Smooth muscle cell (in vitro differentiated cells): ENCODE data around the gene SRP68. TPM values are rescaled to one million over a fixed set of nuclear protein-coding genes. Genes with fewer than 3 reads are reported as not detected.

ENCODE experiments used
- DNase-seq: peaks from one replicate; lab custom pipeline; 2025; ENCODE audit not compliant: unreplicated experiment; lab: John Stamatoyannopoulos, UW
- H2AFZ ChIP-seq: fragments of 200-600 bp; sonication (generic); 2 replicates; pipeline ENCODE4 v1.6.0; 2016; ENCODE audit warnings: antibody characterized with exemption, low read depth, mild to moderate bottlenecking
- H3F3A ChIP-seq: fragments of 200-600 bp; sonication (generic); 2 replicates; pipeline ENCODE4 v1.6.0; 2017; ENCODE audit warnings: antibody characterized with exemption, low read depth
- H3K27ac ChIP-seq: fragments of 200-600 bp; sonication (generic); 2 replicates; pipeline ENCODE4 v1.5.1; 2016; ENCODE audit warnings: low read depth, mild to moderate bottlenecking
- H3K27me3 ChIP-seq: fragments of 200-600 bp; sonication (generic); 2 replicates; pipeline ENCODE4 v1.6.1; 2016; ENCODE audit warnings: low read depth, mild to moderate bottlenecking
- H3K36me3 ChIP-seq: fragments of 200-600 bp; sonication (generic); 2 replicates; pipeline ENCODE4 v1.5.1; 2016; ENCODE audit warnings: low read depth
- H3K4me1 ChIP-seq: fragments of 200-600 bp; sonication (generic); 2 replicates; pipeline ENCODE4 v1.5.1; 2016; ENCODE audit warnings: low read depth
- H3K4me2 ChIP-seq: fragments of 200-600 bp; sonication (generic); 2 replicates; pipeline ENCODE4 v1.6.0; 2016; ENCODE audit warnings: mild to moderate bottlenecking
- H3K4me3 ChIP-seq: fragments of 200-600 bp; sonication (generic); 2 replicates; pipeline ENCODE4 v1.5.1; 2016; ENCODE audit warnings: mild to moderate bottlenecking
- H3K79me2 ChIP-seq: fragments of 200-600 bp; sonication (generic); 2 replicates; pipeline ENCODE4 v1.6.0; 2016; ENCODE audit warnings: low read depth, mild to moderate bottlenecking
- H3K9ac ChIP-seq: fragments of 200-600 bp; sonication (generic); 2 replicates; pipeline ENCODE4 v1.6.0; 2016; ENCODE audit warnings: low read depth
- H3K9me3 ChIP-seq: fragments of 200-600 bp; sonication (generic); replicated peaks from 2 replicates; pipeline ENCODE4 v1.5.1; 2016; ENCODE audit warnings: low read depth
- H4K20me1 ChIP-seq: fragments of 200-600 bp; sonication (generic); 2 replicates; pipeline ENCODE4 v1.6.0; 2016; ENCODE audit warnings: low read depth
- CTCF ChIP-seq: fragments of 200-600 bp; sonication (generic); IDR thresholded peaks from 2 replicates; pipeline ENCODE4 v1.5.1; 2017; ENCODE audit warnings: borderline replicate concordance, mild to moderate bottlenecking, antibody characterized with exemption; ENCODE audit not compliant: insufficient read depth, poor library complexity, severe bottlenecking
- WGBS: methylation state at CpG from one replicate; pipeline ENCODE4 v1.1.7; 2016; ENCODE audit warnings: low lambda C conversion rate; 5-methylcytosine and 5-hydroxymethylcytosine counted together
- polyA plus RNA-seq: library from polyadenylated mRNA; unstranded; fragments of >200 nt; fragmentation: Nextera tagmentation; extraction: Ambion mirVana; gene quantifications from 2 replicates; pipeline ENCODE4 v1.2.1, GENCODE V29; 2016
- total RNA-seq: library from RNA; depleted of rRNA; stranded (reverse); fragments of >200 nt; gene quantifications from 2 replicates; pipeline ENCODE4 v1.2.3, GENCODE V29; 2014

The SRP68 gene
- total and polyA plus RNA-seq, 2 experiments from 2014 or later: 67.5 to 96.3 TPM

- Histone ChIP-seq H2AFZ (no peak overlapping the region), H3K9ac (no peak overlapping the region), H3K27ac (no peak overlapping the region), H3K4me2 (no peak overlapping the region), H3F3A (no peaks in the 10 kb centered on the region), H3K79me2 (no peaks in the 10 kb centered on the region), H3K4me3 (no peak overlapping the region), H3K36me3 (no peaks in the 10 kb centered on the region), H3K9me3 (no peaks in the 10 kb centered on the region), H4K20me1 (no peaks in the 10 kb centered on the region), H3K4me1 (no peaks in the 10 kb centered on the region), H3K27me3 (no peaks in the 10 kb centered on the region)
- no peak for TF ChIP-seq CTCF
- 86% methylated on average over 19 of the region's 19 CpGs for whole genome bisulfite sequencing
- no peak for DNase-seq
Observed at GRCh38 chr17:76119409-76120371, 47.4 kb upstream of the SRP68 start.

DNA sequence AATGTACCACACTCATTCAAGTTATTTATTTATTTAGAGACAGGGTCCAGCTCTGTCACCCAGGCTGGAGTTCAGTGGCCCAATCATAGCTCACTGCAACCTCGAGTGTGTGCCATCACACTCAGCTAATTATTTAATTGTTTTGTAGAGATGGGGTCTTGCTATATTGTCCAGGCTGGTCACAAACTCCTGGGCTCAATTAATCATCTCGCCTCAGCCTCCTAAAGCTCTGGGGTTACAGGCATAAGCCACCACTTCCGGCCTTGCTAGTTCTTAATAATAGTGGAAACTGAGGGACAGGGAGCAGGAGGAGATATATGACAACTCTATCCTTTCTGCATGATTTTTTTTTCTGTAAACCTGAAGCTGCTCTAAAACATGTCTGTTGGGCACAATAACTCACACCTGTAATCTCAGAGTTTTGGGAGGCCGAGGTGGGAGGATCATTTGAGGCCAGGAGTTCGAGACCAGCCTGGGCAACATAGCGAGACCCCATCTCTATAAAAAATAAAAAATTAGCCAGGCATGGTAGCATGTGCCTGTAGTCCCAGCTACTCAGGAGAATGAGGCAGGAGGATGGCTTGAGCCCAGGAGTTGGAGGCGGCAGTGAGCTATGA, 42.9 kb upstream of the SRP68 start:
- H3K36me3 ChIP-seq: no peaks in the 10 kb centered on the region
- H3K4me2 ChIP-seq: no peak overlapping the region
- H4K20me1 ChIP-seq: no peaks in the 10 kb centered on the region
- H2AFZ ChIP-seq: no peak overlapping the region
- DNase-seq: no peak
- TF ChIP-seq CTCF: no peak
- WGBS: 93% methylated on average over 7 of the region's 7 CpGs
- H3K27me3 ChIP-seq: no peaks in the 10 kb centered on the region
- H3F3A ChIP-seq: no peaks in the 10 kb centered on the region
- no peaks in the 10 kb centered on the region for H3K9me3 ChIP-seq
- no peak overlapping the region for H3K4me3 ChIP-seq
- no peak overlapping the region for H3K27ac ChIP-seq
- no peaks in the 10 kb centered on the region for H3K79me2 ChIP-seq
- no peak overlapping the region for H3K9ac ChIP-seq
- H3K4me1 ChIP-seq: no peaks in the 10 kb centered on the region

DNA sequence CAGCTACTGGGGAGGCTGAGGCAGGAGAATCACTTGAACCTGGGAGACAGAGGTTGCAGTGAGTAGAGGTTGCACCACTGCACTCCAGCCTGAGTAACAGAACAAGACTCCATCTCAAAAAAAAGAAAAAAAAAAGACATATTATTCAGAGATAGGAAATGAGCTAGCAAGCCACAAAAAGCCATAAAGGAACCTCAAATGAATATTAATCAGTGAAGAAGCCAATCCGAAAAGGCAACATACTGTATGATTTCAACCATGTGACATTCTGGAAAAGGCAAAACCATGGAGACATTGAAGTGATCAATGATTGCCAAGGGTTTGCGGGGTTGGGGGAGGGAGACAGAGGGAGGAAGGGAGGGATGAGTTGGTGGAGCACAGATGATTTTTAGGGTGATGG, 39.6 kb upstream of the SRP68 start:
- Histone ChIP-seq H3K27me3 (no peaks in the 10 kb centered on the region), H3K36me3 (no peaks in the 10 kb centered on the region), H3K4me3 (no peak overlapping the region), H3K9me3 (no peaks in the 10 kb centered on the region), H4K20me1 (no peaks in the 10 kb centered on the region), H3K9ac (no peak overlapping the region), H3F3A (no peaks in the 10 kb centered on the region), H3K4me2 (no peak overlapping the region), H2AFZ (no peak overlapping the region), H3K27ac (no peak overlapping the region), H3K79me2 (no peaks in the 10 kb centered on the region), H3K4me1 (no peaks in the 10 kb centered on the region)
- WGBS: 95% methylated on average over 2 of the region's 2 CpGs
- no peak for TF ChIP-seq CTCF
- DNase-seq: no peak
